OCI-M1 (cell line): ENCODE measurements around the gene CYP2C9.
"Not testable (repeated sequence)": the region's sequence is repeated elsewhere in the genome, so short reads cannot be mapped to it uniquely, and the experiment has no call there.

Source experiments
- DNase-seq: peaks from one replicate; lab custom pipeline; 2025; lab: John Stamatoyannopoulos, UW

Gene CYP2C9

GRCh38 chr10:94938383-94938782, at the start of gene CYP2C9:
Gene CYP2C9, plus strand, starts transcription at chr10:94938658. Its CDS starts 25 bp downstream, at chr10:94938683.
- DNase-seq, result no peak

- no peak for DNase-seq
These were observed 49.3 kb upstream of the CYP2C9 start for GRCh38 chr10:94889123-94889522.

DNA sequence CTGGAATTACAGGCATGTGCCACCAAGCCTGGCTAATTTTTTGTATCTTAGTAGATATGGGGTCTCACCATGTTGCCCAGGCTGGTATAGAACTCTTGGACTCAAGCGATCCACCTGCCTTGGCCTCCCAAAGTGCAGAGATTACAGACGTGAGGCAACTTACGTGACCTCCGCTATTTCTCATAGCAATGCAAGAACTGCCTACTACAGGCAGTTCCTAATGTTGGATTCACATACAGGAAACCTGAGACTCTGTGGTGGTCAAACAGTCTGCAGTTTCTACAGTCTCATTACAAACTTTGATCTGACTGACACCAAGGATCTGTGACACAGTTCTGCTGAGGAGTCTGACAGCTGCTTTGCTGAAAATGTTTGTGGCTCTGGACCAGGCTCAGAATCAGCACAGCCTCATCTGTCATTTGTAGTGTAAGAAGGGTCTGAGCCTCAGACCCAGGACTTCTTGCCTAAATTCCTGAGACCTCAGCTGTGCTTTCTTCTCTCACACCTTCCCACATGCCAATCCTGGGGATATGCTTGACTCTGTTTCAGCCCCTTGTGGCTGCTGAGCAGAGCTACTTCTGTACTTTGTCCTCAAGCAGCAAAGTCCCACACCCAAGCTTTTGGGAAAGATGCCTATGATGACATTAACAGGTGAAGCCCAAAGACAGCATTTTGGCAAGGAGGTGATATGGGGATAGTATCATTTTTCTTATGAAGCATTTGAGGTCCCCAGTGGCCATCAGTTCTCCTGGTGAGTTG, 48.0 kb upstream of the CYP2C9 start:
- no peak for DNase-seq

GRCh38 chr10:94898414-94898813, 40.0 kb upstream of the CYP2C9 start:
- DNase-seq, result not testable (repeated sequence)

- DNase-seq, result no peak
These were observed 36.4 kb upstream of the CYP2C9 start for GRCh38 chr10:94902080-94902479.

GRCh38 chr10:94902570-94902969, 35.9 kb upstream of the CYP2C9 start:
- DNase-seq, result peak; percentile 8

GRCh38 chr10:94904506-94905148, 33.8 kb upstream of the CYP2C9 start:
- not testable (repeated sequence) for DNase-seq

GRCh38 chr10:94916423-94916822, 22.0 kb upstream of the CYP2C9 start:
- DNase-seq, result no peak

DNA sequence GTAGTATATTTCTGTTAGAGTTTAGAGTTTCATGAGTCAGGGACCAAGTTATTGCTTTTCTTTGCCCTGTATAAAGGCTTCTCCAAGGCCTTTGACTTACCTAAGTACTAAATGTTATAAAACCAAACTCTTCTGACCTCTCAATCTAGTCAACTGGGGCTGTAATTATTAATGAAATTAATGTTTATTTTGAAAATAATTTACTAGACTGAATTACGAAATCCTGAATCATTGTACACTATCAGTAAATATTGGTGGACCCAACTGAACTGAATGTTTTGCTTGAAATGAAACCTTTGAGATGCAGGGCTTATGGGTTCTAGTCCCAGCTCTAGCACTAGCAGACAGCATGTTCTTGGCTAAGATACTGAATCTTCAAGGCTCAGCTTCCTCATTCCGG, 1.7 kb upstream of the CYP2C9 start:
- DNase-seq, result no peak

GRCh38 chr10:94943432-94944103, 5.1 kb downstream of the CYP2C9 start:
- peak; percentile 51 for DNase-seq

DNA sequence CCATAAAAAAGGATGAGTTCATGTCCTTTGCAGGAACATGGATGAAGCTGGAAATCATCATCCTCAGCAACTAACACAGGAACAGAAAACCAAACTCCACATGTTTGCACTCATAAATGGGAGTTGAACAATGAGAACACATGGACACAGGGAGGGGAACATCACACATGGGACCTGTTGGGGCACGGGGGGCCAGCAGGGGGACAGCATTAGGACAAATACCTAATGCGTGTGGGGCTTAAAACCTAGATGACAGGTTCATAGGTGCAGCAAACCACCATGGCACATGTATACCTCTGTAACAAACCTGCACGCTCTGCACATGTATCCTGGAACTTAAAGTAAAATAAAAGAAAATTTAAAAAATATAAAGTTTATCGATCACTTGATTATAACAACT, 7.7 kb downstream of the CYP2C9 start:
- not testable (repeated sequence) for DNase-seq

- peak; percentile 70 for DNase-seq
These were observed 25.4 kb downstream of the CYP2C9 start for GRCh38 chr10:94963901-94964300.

DNA sequence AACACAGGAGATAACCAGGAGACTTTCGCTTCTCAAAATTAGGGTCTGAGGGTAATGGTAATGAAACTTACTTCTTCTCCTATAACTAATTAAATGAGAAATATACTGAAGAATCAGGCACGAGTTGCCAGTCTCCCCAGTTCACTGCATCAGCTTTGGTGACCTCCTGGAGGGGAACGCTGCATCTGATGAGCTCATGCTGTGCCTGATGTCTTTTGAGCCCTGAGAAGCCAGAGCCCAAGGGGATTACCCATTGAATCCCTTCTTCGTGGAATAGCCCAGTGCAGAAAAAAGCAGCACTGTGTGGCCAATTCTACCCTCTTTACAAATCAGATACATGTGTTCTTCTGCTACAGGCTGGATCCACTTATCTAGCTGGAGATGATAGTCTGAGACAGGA, 45.1 kb downstream of the CYP2C9 start:
- no peak for DNase-seq

- no peak for DNase-seq
These were observed 50.7 kb downstream of the CYP2C9 start for GRCh38 chr10:94989192-94989591.

- no peak for DNase-seq
These were observed 52.9 kb downstream of the CYP2C9 start for GRCh38 chr10:94991243-94991888.

DNA sequence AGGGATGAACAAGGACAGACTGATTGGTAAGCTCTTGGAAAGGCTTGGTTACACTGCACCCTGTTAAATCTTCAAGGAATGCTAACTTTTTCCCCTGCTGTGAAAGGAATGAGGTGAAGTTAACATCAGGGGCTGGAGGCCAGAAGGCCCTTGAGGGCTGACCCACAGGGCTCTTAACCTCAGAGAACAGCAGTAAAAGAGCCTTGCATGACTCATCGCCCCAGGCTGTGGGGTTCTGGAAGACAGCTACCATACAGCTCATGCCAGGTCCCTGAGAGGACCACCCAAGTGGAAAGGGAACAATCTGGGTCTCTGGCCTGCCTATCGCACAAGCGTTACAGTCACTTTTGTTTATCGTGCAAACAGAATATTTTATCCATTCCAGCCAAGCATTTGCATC, 54.4 kb downstream of the CYP2C9 start:
- no peak for DNase-seq

GRCh38 chr10:94997741-94998174, 59.3 kb downstream of the CYP2C9 start:
- DNase-seq, result no peak

- no peak for DNase-seq
These were observed 88.0 kb downstream of the CYP2C9 start for GRCh38 chr10:95026461-95026860.

- peak; percentile 26 for DNase-seq
These were observed 93.2 kb downstream of the CYP2C9 start for GRCh38 chr10:95031656-95032055.

DNA sequence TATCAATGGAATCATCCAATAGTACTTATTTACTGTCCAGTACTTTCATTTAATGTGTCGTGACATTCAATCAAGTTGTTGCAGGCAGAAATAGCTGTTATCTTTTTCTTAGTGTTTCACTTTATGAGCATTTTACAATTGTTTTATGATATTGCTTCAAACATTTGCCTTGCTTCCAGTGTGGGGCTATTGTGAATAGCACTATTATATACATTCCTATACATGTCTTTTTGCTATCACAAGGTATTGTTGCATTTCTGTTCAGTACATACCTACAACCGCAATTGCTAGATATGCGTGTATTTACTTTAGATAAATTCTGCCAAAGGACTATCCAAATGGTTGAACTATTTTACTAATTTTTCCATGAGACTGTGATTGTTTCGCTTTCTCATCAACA, 95.9 kb downstream of the CYP2C9 start:
- DNase-seq, result peak; percentile 19

- peak; percentile 77 for DNase-seq
These were observed 97.2 kb downstream of the CYP2C9 start for GRCh38 chr10:95035332-95036295.
